HepG2 (cell line): ENCODE results near the gene NUDT1. TPM values are rescaled to one million over a fixed set of nuclear protein-coding genes. Genes with fewer than 3 reads are reported as not detected.

Experiments
- ATAC-seq: fragments of 200-7000 bp; cut with Tn5 transposase; 3 replicates; pipeline ENCODE4 v1.9.1; 2020; ENCODE audit warnings: mild to moderate bottlenecking, moderate library complexity
- BruUV-seq: library from RNA; stranded (reverse); fragments of 400-500 nt; replicated peaks from 2 replicates; lab custom pipeline; 2021; lab: Mats Ljungman, UMichigan
- CTCF ChIA-PET: fragments of 300-600 bp; formaldehyde crosslinking; extraction: SDS; loops from one replicate; lab custom pipeline; 2021; ENCODE audit warnings: low total read pairs, inconsistent platforms, low intra/inter-chr PET ratio; lab: Yijun Ruan, JAX
- POLR2A ChIA-PET: fragments of 350-600 bp; sonication (Branson Sonifier 250); formaldehyde crosslinking; loops from one replicate; lab custom pipeline; 2020; ENCODE audit warnings: antibody characterized with exemption, inconsistent platforms; lab: Yijun Ruan, JAX
- DNase-seq: peaks from one replicate; pipeline ENCODE4 v3.0.0-alpha.2; 2015; ENCODE audit warnings: low spot score
- FAIRE-seq: peaks from 3 replicates; lab custom pipeline; 2011; peaks lifted over from hg19 to GRCh38; lab: Jason Lieb, UNC
- H2AFZ ChIP-seq: one replicate; pipeline ENCODE4 v1.6.1; 2011; ENCODE audit warnings: low read length, inconsistent platforms
- H3K27ac ChIP-seq: fragments of 300-600 bp; 3 replicates; pipeline ENCODE4 v1.8.0; 2011; ENCODE audit warnings: mixed run types, mild to moderate bottlenecking, mixed read lengths, low read length, inconsistent platforms; ENCODE audit not compliant: insufficient read depth; ENCODE audit errors: extremely low read length
- H3K27me3 ChIP-seq, 2 experiments: fragments of 200-600 bp in 1 of 2; 2 replicates in 1 of 2; 3 replicates in 1 of 2; pipeline versions ENCODE4 v1.6.0 to v1.8.0; 2011; ENCODE audit warnings: low read length in 2 of 2, mild to moderate bottlenecking in 2 of 2, moderate library complexity in 2 of 2, inconsistent platforms in 1 of 2; ENCODE audit not compliant: insufficient read depth in 2 of 2, control insufficient read depth in 1 of 2
- H3K36me3 ChIP-seq, 2 experiments: fragments of 200-600 bp in 1 of 2; replicated peaks in 1 of 2; 2 replicates in 1 of 2; 3 replicates in 1 of 2; pipeline versions ENCODE4 v1.5.1 to v1.8.0; 2011; ENCODE audit warnings: low read length in 2 of 2, inconsistent platforms in 1 of 2; ENCODE audit not compliant: insufficient read depth in 2 of 2, control insufficient read depth in 1 of 2
- H3K4me1 ChIP-seq: 2 replicates; pipeline ENCODE4 v1.5.1; 2012; ENCODE audit warnings: low read length, inconsistent platforms; ENCODE audit not compliant: insufficient read depth
- H3K4me2 ChIP-seq: 2 replicates; pipeline ENCODE4 v1.6.0; 2011; ENCODE audit warnings: low read depth, low read length, inconsistent platforms
- H3K4me3 ChIP-seq, 3 experiments: fragments of 200-600 bp in 1 of 3; sonication (generic), shearing (Covaris generic) in 1 of 3; replicated peaks in 1 of 3; 2 replicates each; pipeline ENCODE4 v1.5.1; 2011 to 2016; ENCODE audit warnings: low read length in 3 of 3, inconsistent platforms in 2 of 3, low read depth in 2 of 3, mild to moderate bottlenecking in 2 of 3, control low read depth in 1 of 3, mixed read lengths in 1 of 3; ENCODE audit not compliant: insufficient read depth in 1 of 3
- H3K79me2 ChIP-seq: one replicate; pipeline ENCODE4 v1.6.1; 2011; ENCODE audit warnings: low read length, inconsistent platforms; ENCODE audit not compliant: insufficient read depth
- H3K9ac ChIP-seq: 2 replicates; pipeline ENCODE4 v1.6.0; 2011; ENCODE audit warnings: mild to moderate bottlenecking, low read depth, low read length, inconsistent platforms; ENCODE audit not compliant: insufficient read depth
- H3K9me3 ChIP-seq: 2 replicates; pipeline ENCODE4 v1.5.1; 2012; ENCODE audit warnings: mild to moderate bottlenecking, low read length
- H4K20me1 ChIP-seq: 2 replicates; pipeline ENCODE4 v1.6.0; 2011; ENCODE audit warnings: inconsistent platforms, mild to moderate bottlenecking, low read length, moderate library complexity; ENCODE audit not compliant: insufficient read depth
- CENPT ChIP-seq: sonication (generic); formaldehyde crosslinking; IDR thresholded peaks from 2 replicates; pipeline ENCODE4 v1.8.0; 2022; ENCODE audit warnings: low read depth, mild to moderate bottlenecking, moderate library complexity, missing genetic modification reagents
- DPF2 ChIP-seq: sonication (generic); formaldehyde crosslinking; IDR thresholded peaks from 2 replicates; pipeline ENCODE4 v1.4.0; 2020; ENCODE audit warnings: mild to moderate bottlenecking, low read depth, missing genetic modification reagents, borderline replicate concordance
- PRDM10 ChIP-seq: sonication (generic); formaldehyde crosslinking; IDR thresholded peaks from 2 replicates; pipeline ENCODE4 v1.4.0; 2020; ENCODE audit warnings: low read depth, missing genetic modification reagents
- RCOR2 ChIP-seq: IDR thresholded peaks from 2 replicates; pipeline ENCODE4 v1.6.1; 2016; ENCODE audit warnings: missing biosample characterization, missing genetic modification reagents
- TBX3 ChIP-seq: fragments of 450-650 bp; IDR thresholded peaks from 2 replicates; pipeline ENCODE4 v1.6.1; 2017; ENCODE audit warnings: antibody characterized with exemption, mild to moderate bottlenecking, inconsistent platforms, borderline replicate concordance
- ZBTB38 ChIP-seq: sonication (generic); formaldehyde crosslinking; IDR thresholded peaks from 2 replicates; pipeline ENCODE4 v1.5.1; 2020; ENCODE audit warnings: mild to moderate bottlenecking, missing genetic modification reagents
- ZNF570 ChIP-seq: sonication (generic); formaldehyde crosslinking; IDR thresholded peaks from 2 replicates; pipeline ENCODE4 v1.4.0; 2020; ENCODE audit warnings: mild to moderate bottlenecking, missing genetic modification reagents, borderline replicate concordance
- WGBS: methylation state at CpG from one replicate; pipeline ENCODE4 v1.1.6; 2017; ENCODE audit warnings: low lambda C conversion rate; 5-methylcytosine and 5-hydroxymethylcytosine counted together
- in situ Hi-C: cut with HindIII; loops from 2 replicates; pipeline ENCODE4 v1.10.0; 2017; ENCODE audit warnings: low pct_unique_long_range_greater_than_20kb; ENCODE audit not compliant: extremely low pct_ligation_motif_present
- intact Hi-C: fragments of 100-400 bp; cut with micrococcal nuclease; formaldehyde crosslinking; loops from one replicate; pipeline ENCODE4 v1.10.0; 2022; ENCODE audit not compliant: unreplicated experiment
- polyA plus RNA-seq, 8 experiments: library from polyadenylated mRNA; depleted of rRNA in 3 of 8; stranded (reverse) in 7 of 8; unstranded in 1 of 8; fragments of >200 nt; fragmentation: Illumina TruSeq in 4 of 8; extraction: Trizol in 4 of 8; gene quantifications; 2 replicates each; pipeline versions ENCODE4 v1.2.1 to v1.2.3, GENCODE V29; 2011 to 2016; ENCODE audit warnings: low read depth in 4 of 8, missing spikeins in 1 of 8, mixed read lengths in 1 of 8; ENCODE audit not compliant: insufficient read depth in 1 of 8
- total RNA-seq, 5 experiments: library from RNA; depleted of rRNA; stranded (reverse); fragments of >200 nt; fragmentation: Illumina TruSeq; extraction: Trizol; gene quantifications; 2 replicates each; pipeline ENCODE4 v1.2.3, GENCODE V29; 2016; ENCODE audit warnings: low read depth in 1 of 5
- TF ChIP-seq, protein P1 (sequence below), 2 experiments: fragments of 450-650 bp in 1 of 2; sonication (generic) in 1 of 2; formaldehyde crosslinking in 1 of 2; IDR thresholded peaks; 2 replicates each; pipeline versions ENCODE4 v1.6.1 to v1.8.0; 2016 to 2022; ENCODE audit warnings: antibody characterized with exemption in 1 of 2, mild to moderate bottlenecking in 1 of 2, missing genetic modification reagents in 1 of 2

Gene NUDT1
- total and polyA plus RNA-seq, 2 of the 13 experiments (the other 11 are each of a cell fraction or from before 2014, with no cell fraction given) = 9.1 to 26.8 TPM

- BruUV-seq = no TSS peak
- Histone ChIP-seq H3K36me3 (peaks cover 32 to 55% of the 10 kb centered on the region in 2 experiments; a peak in 4 of 5 replicates), H3K9ac (no peak overlapping the region), H3K4me2 (no peak overlapping the region), H3K4me1 (0 out of 2 replicates have a peak, but pooled peaks cover 8% of the 10 kb centered on the region), H3K79me2 (peaks cover 8% of the 10 kb centered on the region), H3K9me3 (peaks cover 8% of the 10 kb centered on the region), H4K20me1 (no peaks in the 10 kb centered on the region), H3K27me3 (no peaks in the 10 kb centered on the region), H3K27ac (no peak overlapping the region), H2AFZ (no peak overlapping the region), H3K4me3 (no peak overlapping the region)
- FAIRE-seq = no peak
- WGBS = 96% methylated on average over 11 of the region's 13 CpGs
- TF ChIP-seq ZBTB38 (CRISPR knock-in tag) = no peak
- TF ChIP-seq DPF2 (CRISPR knock-in tag) = no peak
- TF ChIP-seq, protein P1, sequence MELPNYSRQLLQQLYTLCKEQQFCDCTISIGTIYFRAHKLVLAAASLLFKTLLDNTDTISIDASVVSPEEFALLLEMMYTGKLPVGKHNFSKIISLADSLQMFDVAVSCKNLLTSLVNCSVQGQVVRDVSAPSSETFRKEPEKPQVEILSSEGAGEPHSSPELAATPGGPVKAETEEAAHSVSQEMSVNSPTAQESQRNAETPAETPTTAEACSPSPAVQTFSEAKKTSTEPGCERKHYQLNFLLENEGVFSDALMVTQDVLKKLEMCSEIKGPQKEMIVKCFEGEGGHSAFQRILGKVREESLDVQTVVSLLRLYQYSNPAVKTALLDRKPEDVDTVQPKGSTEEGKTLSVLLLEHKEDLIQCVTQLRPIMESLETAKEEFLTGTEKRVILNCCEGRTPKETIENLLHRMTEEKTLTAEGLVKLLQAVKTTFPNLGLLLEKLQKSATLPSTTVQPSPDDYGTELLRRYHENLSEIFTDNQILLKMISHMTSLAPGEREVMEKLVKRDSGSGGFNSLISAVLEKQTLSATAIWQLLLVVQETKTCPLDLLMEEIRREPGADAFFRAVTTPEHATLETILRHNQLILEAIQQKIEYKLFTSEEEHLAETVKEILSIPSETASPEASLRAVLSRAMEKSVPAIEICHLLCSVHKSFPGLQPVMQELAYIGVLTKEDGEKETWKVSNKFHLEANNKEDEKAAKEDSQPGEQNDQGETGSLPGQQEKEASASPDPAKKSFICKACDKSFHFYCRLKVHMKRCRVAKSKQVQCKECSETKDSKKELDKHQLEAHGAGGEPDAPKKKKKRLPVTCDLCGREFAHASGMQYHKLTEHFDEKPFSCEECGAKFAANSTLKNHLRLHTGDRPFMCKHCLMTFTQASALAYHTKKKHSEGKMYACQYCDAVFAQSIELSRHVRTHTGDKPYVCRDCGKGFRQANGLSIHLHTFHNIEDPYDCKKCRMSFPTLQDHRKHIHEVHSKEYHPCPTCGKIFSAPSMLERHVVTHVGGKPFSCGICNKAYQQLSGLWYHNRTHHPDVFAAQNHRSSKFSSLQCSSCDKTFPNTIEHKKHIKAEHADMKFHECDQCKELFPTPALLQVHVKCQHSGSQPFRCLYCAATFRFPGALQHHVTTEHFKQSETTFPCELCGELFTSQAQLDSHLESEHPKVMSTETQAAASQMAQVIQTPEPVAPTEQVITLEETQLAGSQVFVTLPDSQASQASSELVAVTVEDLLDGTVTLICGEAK (IDR thresholded peaks at IDR 0.05) = no peak
- TF ChIP-seq, protein P1 (CRISPR knock-in tag; IDR thresholded peaks at IDR 0.05) = no peak
- no peak for TF ChIP-seq RCOR2
- no peak for TF ChIP-seq CENPT (CRISPR knock-in tag)
- no peak for TF ChIP-seq PRDM10 (CRISPR knock-in tag)
- TF ChIP-seq TBX3 = no peak
- no peak for TF ChIP-seq ZNF570 (CRISPR knock-in tag)
- ChIA-PET CTCF (no interaction called here), POLR2A (no interaction called here)
- in situ Hi-C loops (no loop called here), intact Hi-C loops (loop anchor here (5.0 kb wide), 1 partner anchor 88 kb away; no protein-coding TSS in a partner anchor)
- DNase-seq = no peak
- no peak for ATAC-seq
Observed at GRCh38 chr7:2195400-2196246, 46.4 kb upstream of the NUDT1 start.
